ENCODE measurements around the gene GIT2. TPM values are rescaled to one million over a fixed set of nuclear protein-coding genes. Genes with fewer than 3 reads are reported as not detected.

The GIT2 gene
- total RNA-seq, 1 experiment from 2014 or later: 21.7 TPM

- TF ChIP-seq ZNF532 (CRISPR knock-in tag; IDR thresholded peaks at IDR 0.05; ENCODE audit: borderline replicate concordance): no peak
- TF ChIP-seq SP1 (CRISPR knock-in tag; conservative IDR thresholded peaks at IDR 0.05): no peak
Observed at GRCh38 chr12:110001596-110001995, 5.4 kb upstream of the GIT2 start (continued).

GRCh38 chr12:109999983-110000505 is 3.9 kb upstream of the GIT2 start:
- Mint-ChIP-seq H3K27me3 (ENCODE audit: low read depth) (peaks cover 13% of the 10 kb centered on the region), H3K4me1 (peaks cover 23% of the 10 kb centered on the region), H3K4me3 (peak overlapping the region; percentile 98), H3K36me3 (no peaks in the 10 kb centered on the region), H3K9me3 (no peaks in the 10 kb centered on the region), H3K27ac (no peak overlapping the region)
- ATAC-seq: no peak
- peak; percentile 25 for DNase-seq (ENCODE audit: low spot score)
- TF ChIP-seq ZMAT4 (CRISPR knock-in tag; IDR thresholded peaks at IDR 0.05) (no peak), E2F5 (CRISPR knock-in tag; IDR thresholded peaks at IDR 0.05) (no peak), MXD4 (CRISPR knock-in tag; IDR thresholded peaks at IDR 0.05; ENCODE audit: borderline replicate concordance) (no peak), ESRRA (CRISPR knock-in tag; IDR thresholded peaks at IDR 0.05; ENCODE audit: borderline replicate concordance) (no peak), TEAD4 (CRISPR knock-in tag; IDR thresholded peaks at IDR 0.05) (no peak), SMAD3 (CRISPR knock-in tag; IDR thresholded peaks at IDR 0.05; ENCODE audit: borderline replicate concordance) (no peak), AR (CRISPR knock-in tag; IDR thresholded peaks at IDR 0.05) (no peak), ATF3 (CRISPR knock-in tag; conservative IDR thresholded peaks at IDR 0.05) (no peak), FOXK1 (CRISPR knock-in tag; IDR thresholded peaks at IDR 0.05) (no peak), IRF1 (CRISPR knock-in tag; IDR thresholded peaks at IDR 0.05) (no peak), ZBTB43 (CRISPR knock-in tag; IDR thresholded peaks at IDR 0.05) (no peak), ATF1 (CRISPR knock-in tag; IDR thresholded peaks at IDR 0.05) (no peak), TCF7 (CRISPR knock-in tag; IDR thresholded peaks at IDR 0.05; ENCODE audit: low read depth) (no peak), ETV6 (CRISPR knock-in tag; IDR thresholded peaks at IDR 0.05) (no peak), ZNF232 (CRISPR knock-in tag; IDR thresholded peaks at IDR 0.05) (no peak), STAT6 (CRISPR knock-in tag; conservative IDR thresholded peaks at IDR 0.05; ENCODE audit: low read depth) (no peak), FOXJ3 (CRISPR knock-in tag; IDR thresholded peaks at IDR 0.05; ENCODE audit: borderline replicate concordance) (no peak), TEAD1 (CRISPR knock-in tag; IDR thresholded peaks at IDR 0.05) (no peak)
- ChIA-PET POLR2A (no interaction called here), CTCF (no interaction called here)

All from WTC11 (cell line).